IMR-90 (cell line): ENCODE results near the gene NUP50. TPM values are rescaled to one million over a fixed set of nuclear protein-coding genes. Genes with fewer than 3 reads are reported as not detected.

Source experiments
- ATAC-seq: fragments of 200-7000 bp; cut with Tn5 transposase; 2 replicates; pipeline ENCODE4 v1.9.1; 2020; ENCODE audit warnings: low read depth, mild to moderate bottlenecking, moderate library complexity
- BruUV-seq: library from RNA; stranded (reverse); fragments of 400-500 nt; replicated peaks from 2 replicates; lab custom pipeline; 2021; lab: Mats Ljungman, UMichigan
- CTCF ChIA-PET: fragments of 300-600 bp; formaldehyde crosslinking; extraction: SDS; loops from one replicate; lab custom pipeline; 2021; ENCODE audit warnings: antibody characterized with exemption; lab: Yijun Ruan, JAX
- POLR2A ChIA-PET: fragments of 300-600 bp; sonication (Branson Sonifier 250); formaldehyde crosslinking; loops from one replicate; lab custom pipeline; 2022; ENCODE audit warnings: antibody characterized with exemption; ENCODE audit not compliant: unreplicated experiment; lab: Charles Lee
- DNase-seq: peaks from one replicate; pipeline ENCODE4 v3.0.0; 2013
- H2AFZ ChIP-seq: replicated peaks from 2 replicates; pipeline ENCODE3; 2013; ENCODE audit warnings: low read length, mild to moderate bottlenecking; ENCODE audit not compliant: poor library complexity
- H2AK5ac ChIP-seq: 2 replicates; pipeline ENCODE4 v1.6.1; 2013; ENCODE audit warnings: low read depth, low read length, inconsistent platforms
- H2AK9ac ChIP-seq: replicated peaks from 2 replicates; pipeline ENCODE3; 2013; ENCODE audit warnings: mild to moderate bottlenecking, low read depth, low read length, moderate library complexity; ENCODE audit not compliant: poor library complexity
- H2BK120ac ChIP-seq: 2 replicates; pipeline ENCODE4 v1.6.1; 2013; ENCODE audit warnings: low read depth, low read length, inconsistent platforms
- H2BK15ac ChIP-seq: 3 replicates; pipeline ENCODE4 v1.6.1; 2013; ENCODE audit warnings: low read depth, low read length, inconsistent platforms
- H2BK20ac ChIP-seq: 2 replicates; pipeline ENCODE4 v1.6.1; 2013; ENCODE audit warnings: low read depth, mild to moderate bottlenecking, inconsistent platforms, low read length, moderate library complexity
- H2BK5ac ChIP-seq: 2 replicates; pipeline ENCODE4 v1.6.1; 2013; ENCODE audit warnings: mild to moderate bottlenecking, low read depth, low read length, inconsistent platforms; ENCODE audit not compliant: poor library complexity, severe bottlenecking
- H3K14ac ChIP-seq: replicated peaks from 2 replicates; pipeline ENCODE4 v1.6.1; 2013; ENCODE audit warnings: low read depth, low read length, inconsistent platforms
- H3K18ac ChIP-seq: 2 replicates; pipeline ENCODE4 v1.6.1; 2013; ENCODE audit warnings: low read depth, low read length, control low read depth
- H3K23ac ChIP-seq: 2 replicates; pipeline ENCODE4 v1.6.1; 2013; ENCODE audit warnings: low read depth, low read length, inconsistent platforms
- H3K27ac ChIP-seq: 2 replicates; pipeline ENCODE4 v1.5.1; 2013; ENCODE audit warnings: mild to moderate bottlenecking, control low read depth, low read length; ENCODE audit not compliant: insufficient read depth
- H3K27me3 ChIP-seq: 2 replicates; pipeline ENCODE4 v1.6.1; 2013; ENCODE audit warnings: low read length; ENCODE audit not compliant: control insufficient read depth, insufficient read depth
- H3K36me3 ChIP-seq: 2 replicates; pipeline ENCODE4 v1.6.1; 2013; ENCODE audit warnings: low read length, mixed read lengths; ENCODE audit not compliant: control insufficient read depth, insufficient read depth
- H3K4ac ChIP-seq: 2 replicates; pipeline ENCODE4 v1.6.1; 2013; ENCODE audit warnings: low read depth, low read length, inconsistent platforms
- H3K4me1 ChIP-seq: 2 replicates; pipeline ENCODE4 v1.6.1; 2013; ENCODE audit warnings: low read length, mixed read lengths; ENCODE audit not compliant: control insufficient read depth, insufficient read depth
- H3K4me2 ChIP-seq: 2 replicates; pipeline ENCODE4 v1.6.1; 2013; ENCODE audit warnings: low read depth, mild to moderate bottlenecking, control low read depth, low read length, moderate library complexity
- H3K4me3 ChIP-seq: 2 replicates; pipeline ENCODE4 v1.5.1; 2013; ENCODE audit warnings: low read depth, mild to moderate bottlenecking, control low read depth, low read length, moderate library complexity; ENCODE audit not compliant: insufficient read depth
- H3K56ac ChIP-seq: 2 replicates; pipeline ENCODE4 v1.6.1; 2013; ENCODE audit warnings: low read length, inconsistent platforms; ENCODE audit not compliant: insufficient read depth; ENCODE audit errors: extremely low read depth
- H3K79me1 ChIP-seq, 2 experiments: 2 replicates each; pipeline ENCODE4 v1.6.1; 2013; ENCODE audit warnings: low read length in 2 of 2, inconsistent platforms in 1 of 2, low read depth in 1 of 2
- H3K9ac ChIP-seq: 2 replicates; pipeline ENCODE4 v1.6.1; 2013; ENCODE audit warnings: low read depth, low read length, control low read depth
- H3K9me1 ChIP-seq: 2 replicates; pipeline ENCODE4 v1.6.1; 2013; ENCODE audit warnings: low read length, inconsistent platforms; ENCODE audit not compliant: insufficient read depth
- H3K9me3 ChIP-seq: 2 replicates; pipeline ENCODE4 v1.6.1; 2013; ENCODE audit warnings: low read length; ENCODE audit not compliant: control insufficient read depth, insufficient read depth
- H4K20me1 ChIP-seq: 2 replicates; pipeline ENCODE4 v1.6.1; 2013; ENCODE audit warnings: low read length, inconsistent platforms; ENCODE audit not compliant: insufficient read depth
- H4K5ac ChIP-seq: 2 replicates; pipeline ENCODE4 v1.6.1; 2013; ENCODE audit warnings: mild to moderate bottlenecking, low read depth, low read length, control low read depth
- H4K8ac ChIP-seq, 2 experiments: 2 replicates each; pipeline ENCODE4 v1.6.1; 2013; ENCODE audit warnings: low read depth in 2 of 2, low read length in 2 of 2, control low read depth in 1 of 2, inconsistent platforms in 1 of 2
- H4K91ac ChIP-seq: 2 replicates; pipeline ENCODE4 v1.6.1; 2013; ENCODE audit warnings: low read depth, low read length, inconsistent platforms; ENCODE audit not compliant: insufficient read depth
- BHLHE40 ChIP-seq: fragments of 150-350 bp; IDR thresholded peaks from 2 replicates; pipeline ENCODE4 v1.6.1; 2016; ENCODE audit warnings: mild to moderate bottlenecking, low read depth, low read length
- CHD1 ChIP-seq: IDR thresholded peaks from 2 replicates; pipeline ENCODE4 v1.6.1; 2012; ENCODE audit warnings: low read depth, low read length, improper control_type of control experiment
- FOS ChIP-seq: fragments of 150-350 bp; IDR thresholded peaks from 2 replicates; pipeline ENCODE4 v1.6.1; 2016; ENCODE audit warnings: low read depth, low read length
- MAFK ChIP-seq: IDR thresholded peaks from 2 replicates; pipeline ENCODE4 v1.6.1; 2012; ENCODE audit warnings: low read depth, low read length, improper control_type of control experiment
- MAZ ChIP-seq: IDR thresholded peaks from 2 replicates; pipeline ENCODE4 v1.6.1; 2012; ENCODE audit warnings: low read depth, mild to moderate bottlenecking, low read length, improper control_type of control experiment, moderate library complexity, borderline replicate concordance
- MXI1 ChIP-seq: IDR thresholded peaks from 2 replicates; pipeline ENCODE4 v1.6.1; 2012; ENCODE audit warnings: low read depth, mild to moderate bottlenecking, low read length, moderate library complexity, borderline replicate concordance
- NFE2L2 ChIP-seq: fragments of 150-350 bp; IDR thresholded peaks from 2 replicates; pipeline ENCODE4 v1.6.1; 2016; ENCODE audit warnings: low read depth, mild to moderate bottlenecking, low read length
- POLR2A ChIP-seq: IDR thresholded peaks from 2 replicates; pipeline ENCODE4 v1.6.1; 2012; ENCODE audit warnings: mild to moderate bottlenecking, low read depth, low read length
- RCOR1 ChIP-seq: IDR thresholded peaks from 2 replicates; pipeline ENCODE4 v1.6.1; 2012; ENCODE audit warnings: mild to moderate bottlenecking, low read length, improper control_type of control experiment; ENCODE audit not compliant: insufficient replicate concordance
- RFX5 ChIP-seq: IDR thresholded peaks from 2 replicates; pipeline ENCODE4 v1.8.0; 2012; ENCODE audit warnings: low read depth, mild to moderate bottlenecking, low read length, moderate library complexity
- WGBS, 2 experiments: methylation state at CpG; one replicate each; pipeline versions ENCODE4 v1.1.5 to v1.1.7; 2013; ENCODE audit warnings: missing lambda C conversion rate in 2 of 2; ENCODE audit not compliant: insufficient read length in 1 of 2; ENCODE audit errors: extremely low coverage in 2 of 2; 5-methylcytosine and 5-hydroxymethylcytosine counted together
- dilution Hi-C: fragments of 300-500 bp; cut with HindIII; formaldehyde crosslinking; loops from one replicate; pipeline ENCODE4 v1.14.3; 2018; ENCODE audit warnings: low sequenced_read_pairs; ENCODE audit not compliant: unreplicated experiment
- in situ Hi-C: fragments of 300-500 bp; cut with MboI; formaldehyde crosslinking; loops from 3 replicates; pipeline ENCODE4 v1.14.3; 2019; ENCODE audit warnings: low sequenced_read_pairs, inconsistent platforms, mixed read lengths
- intact Hi-C: fragments of 100-400 bp; cut with micrococcal nuclease; formaldehyde crosslinking; loops from 2 replicates; pipeline ENCODE4 v1.10.0; 2022
- polyA plus RNA-seq, 3 experiments: library from polyadenylated mRNA; depleted of rRNA; stranded (reverse); fragments of >200 nt; gene quantifications; 2 replicates each; pipeline ENCODE4 v1.2.3, GENCODE V29; 2012; ENCODE audit warnings: low replicate concordance in 1 of 3
- total RNA-seq: library from RNA; depleted of rRNA; stranded (reverse); fragments of >200 nt; gene quantifications from 2 replicates; pipeline ENCODE4 v1.2.3, GENCODE V29; 2012
- TF ChIP-seq, protein P1 (sequence below): fragments of 150-350 bp; IDR thresholded peaks from 2 replicates; pipeline ENCODE4 v1.6.1; 2016; ENCODE audit warnings: low read depth, mild to moderate bottlenecking, low read length, moderate library complexity, borderline replicate concordance
- TF ChIP-seq, protein P2 (sequence below): fragments of 150-350 bp; IDR thresholded peaks from 2 replicates; pipeline ENCODE4 v1.6.1; 2017; ENCODE audit warnings: mild to moderate bottlenecking, antibody characterized with exemption, low read length, low read depth

NUP50 gene
- total and polyA plus RNA-seq, 2 of the 4 experiments (the other 2 are of a cell fraction) = 12.8 to 65.4 TPM

GRCh38 chr22:45124176-45124847 lies 39.4 kb upstream of the NUP50 start (continued):
- TF ChIP-seq, protein P1, sequence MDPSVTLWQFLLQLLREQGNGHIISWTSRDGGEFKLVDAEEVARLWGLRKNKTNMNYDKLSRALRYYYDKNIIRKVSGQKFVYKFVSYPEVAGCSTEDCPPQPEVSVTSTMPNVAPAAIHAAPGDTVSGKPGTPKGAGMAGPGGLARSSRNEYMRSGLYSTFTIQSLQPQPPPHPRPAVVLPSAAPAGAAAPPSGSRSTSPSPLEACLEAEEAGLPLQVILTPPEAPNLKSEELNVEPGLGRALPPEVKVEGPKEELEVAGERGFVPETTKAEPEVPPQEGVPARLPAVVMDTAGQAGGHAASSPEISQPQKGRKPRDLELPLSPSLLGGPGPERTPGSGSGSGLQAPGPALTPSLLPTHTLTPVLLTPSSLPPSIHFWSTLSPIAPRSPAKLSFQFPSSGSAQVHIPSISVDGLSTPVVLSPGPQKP = no peak
- TF ChIP-seq FOS = no peak

DNA sequence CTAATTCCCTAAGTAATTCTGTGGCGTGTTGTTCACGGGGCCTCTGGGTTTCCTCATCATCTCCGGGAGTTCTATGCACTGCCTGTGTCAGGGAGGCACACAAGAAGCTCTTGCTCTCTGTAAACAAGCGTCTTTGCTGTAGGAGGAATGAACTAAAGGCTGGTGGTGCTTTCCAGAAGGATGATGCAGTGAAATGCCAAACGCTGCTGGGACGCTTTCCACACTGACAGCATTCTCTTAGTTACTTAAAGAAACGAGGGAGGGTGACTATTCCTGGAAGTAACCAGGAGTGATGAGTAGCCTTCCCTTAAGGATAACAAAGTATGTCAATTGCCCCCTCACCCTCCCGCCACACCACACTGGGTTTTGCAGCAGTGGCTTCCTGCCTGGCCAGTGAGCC lies 38.5 kb upstream of the NUP50 start:
- H2BK120ac ChIP-seq = peak overlapping the region; percentile 23
- peak overlapping the region; percentile 64 for H2AFZ ChIP-seq
- dilution Hi-C loops = no loop called here
- H3K4me1 ChIP-seq = peaks cover 11% of the 10 kb centered on the region
- peak overlapping the region; percentile 82; the same call in 1 of the 2 replicates for H3K27ac ChIP-seq
- DNase-seq (peak; percentile 94), ATAC-seq (peak; percentile 88)
- in situ Hi-C loops = no loop called here
- H3K9me3 ChIP-seq = no peaks in the 10 kb centered on the region
- H4K8ac ChIP-seq = peak overlapping the region in 1 of 2 experiments; percentile 32; a peak in 1 of 4 replicates
- no peaks in the 10 kb centered on the region; the same call in 1 of the 2 replicates for H4K20me1 ChIP-seq
- no peak overlapping the region for H2AK9ac ChIP-seq
- H3K9me1 ChIP-seq = peaks cover 10% of the 10 kb centered on the region
- peak overlapping the region; percentile 5; the same call in 1 of the 2 replicates for H4K5ac ChIP-seq
- H3K4ac ChIP-seq = peak overlapping the region; percentile 6; the same call in 1 of the 2 replicates
- H2AK5ac ChIP-seq = no peak overlapping the region
- CTCF ChIA-PET = interaction anchor here (1.3 kb wide), 1 partner anchor 24 kb away, joined by 3 read pairs; no protein-coding TSS in a partner anchor
- H2BK5ac ChIP-seq = peak overlapping the region; percentile 73
- H2BK20ac ChIP-seq = peak overlapping the region; percentile 11; the same call in 1 of the 2 replicates
- H3K79me1 ChIP-seq = no peaks in the 10 kb centered on the region
- no TSS peak for BruUV-seq
- H3K36me3 ChIP-seq = no peaks in the 10 kb centered on the region
- H3K14ac ChIP-seq = no peak overlapping the region
- no CpG with 5 or more reads among the region's 8 CpGs for WGBS, 2 experiments
- POLR2A ChIA-PET = interaction anchor here (0.6 kb wide), 1 partner anchor 238 kb away, joined by 3 read pairs; no protein-coding TSS in a partner anchor
- peak overlapping the region; percentile 38; the same call in 1 of the 2 replicates for H3K9ac ChIP-seq
- no peak overlapping the region; the same call in 1 of the 2 replicates for H3K56ac ChIP-seq
- no peaks in the 10 kb centered on the region for H3K27me3 ChIP-seq
- no peak overlapping the region for H3K4me3 ChIP-seq
- H2BK15ac ChIP-seq = peak overlapping the region; percentile 40; the same call in 1 of the 3 replicates
- intact Hi-C loops = no loop called here
- no peak overlapping the region for H3K23ac ChIP-seq
- peak overlapping the region; percentile 4 for H3K4me2 ChIP-seq
- 0 out of 2 replicates have a peak overlapping the region, but pooled peaks have one; percentile 38 for H3K18ac ChIP-seq
- H4K91ac ChIP-seq = 0 out of 2 replicates have a peak overlapping the region, but pooled peaks have one; percentile 16
- TF ChIP-seq RCOR1 (no peak), MXI1 (0 out of 2 replicates have a peak, but pooled peaks have one; percentile 35), MAFK (peak; percentile 10; the same call in 1 of the 2 replicates), BHLHE40 (no peak; the same call in 1 of the 2 replicates), MAZ (peak; percentile 26; the same call in 1 of the 2 replicates), POLR2A (no peak), FOS (no peak; the same call in 1 of the 2 replicates), CHD1 (no peak), NFE2L2 (peak; percentile 54; the same call in 1 of the 2 replicates), RFX5 (no peak)
- TF ChIP-seq, protein P2, sequence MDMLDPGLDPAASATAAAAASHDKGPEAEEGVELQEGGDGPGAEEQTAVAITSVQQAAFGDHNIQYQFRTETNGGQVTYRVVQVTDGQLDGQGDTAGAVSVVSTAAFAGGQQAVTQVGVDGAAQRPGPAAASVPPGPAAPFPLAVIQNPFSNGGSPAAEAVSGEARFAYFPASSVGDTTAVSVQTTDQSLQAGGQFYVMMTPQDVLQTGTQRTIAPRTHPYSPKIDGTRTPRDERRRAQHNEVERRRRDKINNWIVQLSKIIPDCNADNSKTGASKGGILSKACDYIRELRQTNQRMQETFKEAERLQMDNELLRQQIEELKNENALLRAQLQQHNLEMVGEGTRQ = no peak
